ENCODE results near the gene RNPEPL1.

Gene RNPEPL1

GRCh38 chr2:240601061-240601830 lies 33.0 kb downstream of the RNPEPL1 start:
- no peak overlapping the region for H3K4me3 ChIP-seq (ENCODE audit: control insufficient read depth in 1 of 7, extremely low read depth in 1 of 7, insufficient read depth in 4 of 7, low read depth in 2 of 7, low read length in 6 of 7)
- POLR2A ChIA-PET, result no interaction called here
- no peaks in the 10 kb centered on the region for H3K27me3 ChIP-seq (replicated peaks in 2 of 5; ENCODE audit: control insufficient read depth in 4 of 5, insufficient read depth in 5 of 5, low read length in 4 of 5)
- CTCF ChIA-PET, result no interaction called here
- DNase-seq, result no peak
- peaks cover 4 to 37% (median 9%) of the 10 kb centered on the region in 4 experiments for H3K36me3 ChIP-seq (ENCODE audit: control insufficient read depth in 4 of 4, insufficient read depth in 4 of 4, low read length in 3 of 4)
- no peaks in the 10 kb centered on the region for H3K9me3 ChIP-seq (ENCODE audit: control extremely low read depth in 1 of 5, control insufficient read depth in 4 of 5, insufficient read depth in 2 of 5, low read depth in 1 of 5, low read length in 4 of 5)
- H3K27ac ChIP-seq (ENCODE audit: insufficient read depth in 1 of 2, low read depth in 1 of 2, low read length in 2 of 2, poor library complexity in 1 of 2, severe bottlenecking in 2 of 2), result no peak overlapping the region
- no peaks in the 10 kb centered on the region for H3K4me1 ChIP-seq (ENCODE audit: control extremely low read depth in 1 of 4, control insufficient read depth in 4 of 4, insufficient read depth in 4 of 4, low read length in 3 of 4)
- 91% methylated on average over 20 of the region's 20 CpGs for WGBS (ENCODE audit: insufficient coverage)

- Histone ChIP-seq H3K4me1 (ENCODE audit: control extremely low read depth in 1 of 4, control insufficient read depth in 4 of 4, insufficient read depth in 4 of 4, low read length in 3 of 4) (no peaks in the 10 kb centered on the region), H3K27ac (ENCODE audit: insufficient read depth in 1 of 2, low read depth in 1 of 2, low read length in 2 of 2, poor library complexity in 1 of 2, severe bottlenecking in 2 of 2) (no peak overlapping the region), H3K36me3 (ENCODE audit: control insufficient read depth in 4 of 4, insufficient read depth in 4 of 4, low read length in 3 of 4) (peaks cover 1 to 33% (median 8%) of the 10 kb centered on the region in 4 experiments), H3K9me3 (ENCODE audit: control extremely low read depth in 1 of 5, control insufficient read depth in 4 of 5, insufficient read depth in 2 of 5, low read depth in 1 of 5, low read length in 4 of 5) (no peaks in the 10 kb centered on the region), H3K27me3 (replicated peaks in 2 of 5; ENCODE audit: control insufficient read depth in 4 of 5, insufficient read depth in 5 of 5, low read length in 4 of 5) (no peaks in the 10 kb centered on the region), H3K4me3 (ENCODE audit: control insufficient read depth in 1 of 7, extremely low read depth in 1 of 7, insufficient read depth in 4 of 7, low read depth in 2 of 7, low read length in 6 of 7) (no peak overlapping the region)
- ChIA-PET POLR2A (no interaction called here), CTCF (no interaction called here)
- WGBS (ENCODE audit: insufficient coverage), result 97% methylated on average over 11 of the region's 11 CpGs
- no peak for DNase-seq
Measured at GRCh38 chr2:240601831-240602160, 33.5 kb downstream of the RNPEPL1 start.

GRCh38 chr2:240602266-240603050 lies 34.2 kb downstream of the RNPEPL1 start:
- no peak overlapping the region for H3K4me3 ChIP-seq (ENCODE audit: control insufficient read depth in 1 of 7, extremely low read depth in 1 of 7, insufficient read depth in 4 of 7, low read depth in 2 of 7, low read length in 6 of 7)
- DNase-seq, result no peak
- 92% methylated on average over 28 of the region's 32 CpGs for WGBS (ENCODE audit: insufficient coverage)
- CTCF ChIA-PET, result no interaction called here
- H3K36me3 ChIP-seq (ENCODE audit: control insufficient read depth in 4 of 4, insufficient read depth in 4 of 4, low read length in 3 of 4), result peaks cover 0 to 33% (median 8%) of the 10 kb centered on the region in 4 experiments
- no peaks in the 10 kb centered on the region for H3K4me1 ChIP-seq (ENCODE audit: control extremely low read depth in 1 of 4, control insufficient read depth in 4 of 4, insufficient read depth in 4 of 4, low read length in 3 of 4)
- no peaks in the 10 kb centered on the region for H3K27me3 ChIP-seq (replicated peaks in 2 of 5; ENCODE audit: control insufficient read depth in 4 of 5, insufficient read depth in 5 of 5, low read length in 4 of 5)
- H3K9me3 ChIP-seq (ENCODE audit: control extremely low read depth in 1 of 5, control insufficient read depth in 4 of 5, insufficient read depth in 2 of 5, low read depth in 1 of 5, low read length in 4 of 5), result no peaks in the 10 kb centered on the region
- POLR2A ChIA-PET, result no interaction called here
- no peak overlapping the region for H3K27ac ChIP-seq (ENCODE audit: insufficient read depth in 1 of 2, low read depth in 1 of 2, low read length in 2 of 2, poor library complexity in 1 of 2, severe bottlenecking in 2 of 2)

GRCh38 chr2:240603081-240603835 lies 35.0 kb downstream of the RNPEPL1 start:
- Histone ChIP-seq H3K4me3 (ENCODE audit: control insufficient read depth in 1 of 7, extremely low read depth in 1 of 7, insufficient read depth in 4 of 7, low read depth in 2 of 7, low read length in 6 of 7) (no peak overlapping the region), H3K9me3 (ENCODE audit: control extremely low read depth in 1 of 5, control insufficient read depth in 4 of 5, insufficient read depth in 2 of 5, low read depth in 1 of 5, low read length in 4 of 5) (no peaks in the 10 kb centered on the region), H3K27me3 (replicated peaks in 2 of 5; ENCODE audit: control insufficient read depth in 4 of 5, insufficient read depth in 5 of 5, low read length in 4 of 5) (no peaks in the 10 kb centered on the region), H3K4me1 (ENCODE audit: control extremely low read depth in 1 of 4, control insufficient read depth in 4 of 4, insufficient read depth in 4 of 4, low read length in 3 of 4) (no peaks in the 10 kb centered on the region), H3K36me3 (ENCODE audit: control insufficient read depth in 4 of 4, insufficient read depth in 4 of 4, low read length in 3 of 4) (peaks cover 0 to 27% (median 4%) of the 10 kb centered on the region in 4 experiments), H3K27ac (ENCODE audit: insufficient read depth in 1 of 2, low read depth in 1 of 2, low read length in 2 of 2, poor library complexity in 1 of 2, severe bottlenecking in 2 of 2) (no peak overlapping the region)
- 94% methylated on average over 20 of the region's 22 CpGs for WGBS (ENCODE audit: insufficient coverage)
- CTCF ChIA-PET, result interaction anchor here (0.7 to 1.1 kb wide), 2 partner anchors 9 to 15 kb away, joined by 3 read pairs; no protein-coding TSS in a partner anchor
- no peak for DNase-seq
- POLR2A ChIA-PET, result no interaction called here

- Histone ChIP-seq H3K27me3 (replicated peaks in 2 of 5; ENCODE audit: control insufficient read depth in 4 of 5, insufficient read depth in 5 of 5, low read length in 4 of 5) (no peaks in the 10 kb centered on the region), H3K9me3 (ENCODE audit: control extremely low read depth in 1 of 5, control insufficient read depth in 4 of 5, insufficient read depth in 2 of 5, low read depth in 1 of 5, low read length in 4 of 5) (no peaks in the 10 kb centered on the region), H3K4me3 (ENCODE audit: control insufficient read depth in 1 of 7, extremely low read depth in 1 of 7, insufficient read depth in 4 of 7, low read depth in 2 of 7, low read length in 6 of 7) (no peak overlapping the region), H3K36me3 (ENCODE audit: control insufficient read depth in 4 of 4, insufficient read depth in 4 of 4, low read length in 3 of 4) (peaks cover 0 to 21% (median 3%) of the 10 kb centered on the region in 4 experiments), H3K27ac (ENCODE audit: insufficient read depth in 1 of 2, low read depth in 1 of 2, low read length in 2 of 2, poor library complexity in 1 of 2, severe bottlenecking in 2 of 2) (no peak overlapping the region), H3K4me1 (ENCODE audit: control extremely low read depth in 1 of 4, control insufficient read depth in 4 of 4, insufficient read depth in 4 of 4, low read length in 3 of 4) (no peaks in the 10 kb centered on the region)
- no peak for DNase-seq
- CTCF ChIA-PET, result interaction anchor here (0.7 to 1.1 kb wide), 2 partner anchors 10 to 15 kb away, joined by 3 read pairs; no protein-coding TSS in a partner anchor
- 99% methylated on average over 9 of the region's 10 CpGs for WGBS (ENCODE audit: insufficient coverage)
- POLR2A ChIA-PET, result no interaction called here
Measured at GRCh38 chr2:240603846-240604245, 35.6 kb downstream of the RNPEPL1 start.

DNA sequence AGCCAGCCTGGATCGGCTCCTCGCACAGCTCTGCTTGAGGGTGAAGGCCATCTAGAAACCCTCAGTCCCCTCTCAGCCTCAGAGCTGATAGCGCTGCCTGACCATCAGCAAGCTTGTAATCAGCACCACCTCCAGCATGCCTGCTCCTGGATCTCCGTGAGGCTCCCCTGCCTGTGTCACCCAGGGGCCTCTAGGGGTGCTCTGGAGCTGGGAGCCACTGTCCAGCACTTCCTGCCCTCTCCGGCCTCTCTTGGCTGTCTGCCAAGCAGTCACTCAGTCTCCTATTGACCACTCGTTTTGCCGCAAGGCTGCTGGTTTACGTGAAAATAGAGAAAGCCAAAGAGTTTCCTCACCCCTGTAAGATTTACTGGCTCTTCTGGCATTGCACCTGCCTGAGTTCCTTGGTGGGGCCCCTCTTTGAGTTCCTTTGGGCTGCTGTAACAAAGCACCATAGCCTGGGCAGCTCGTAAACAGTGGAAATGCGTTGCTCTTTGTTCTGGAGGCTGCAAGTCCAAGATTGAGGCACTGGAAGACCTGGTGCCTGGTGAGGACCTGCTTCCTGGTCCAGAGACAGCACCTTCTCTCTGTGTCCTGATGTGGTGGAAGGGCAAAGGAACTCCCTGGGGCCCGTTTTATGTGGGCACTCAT lies 36.1 kb downstream of the RNPEPL1 start:
- H3K4me1 ChIP-seq (ENCODE audit: control extremely low read depth in 1 of 4, control insufficient read depth in 4 of 4, insufficient read depth in 4 of 4, low read length in 3 of 4), result no peaks in the 10 kb centered on the region
- H3K9me3 ChIP-seq (ENCODE audit: control extremely low read depth in 1 of 5, control insufficient read depth in 4 of 5, insufficient read depth in 2 of 5, low read depth in 1 of 5, low read length in 4 of 5), result no peaks in the 10 kb centered on the region
- 65% methylated on average over 9 of the region's 11 CpGs for WGBS (ENCODE audit: insufficient coverage)
- ChIA-PET POLR2A (no interaction called here), CTCF (interaction anchor here (1.1 kb wide), 1 partner anchor 10 kb away, joined by 3 read pairs; no protein-coding TSS in a partner anchor)
- no peaks in the 10 kb centered on the region for H3K27me3 ChIP-seq (replicated peaks in 2 of 5; ENCODE audit: control insufficient read depth in 4 of 5, insufficient read depth in 5 of 5, low read length in 4 of 5)
- no peak overlapping the region for H3K27ac ChIP-seq (ENCODE audit: insufficient read depth in 1 of 2, low read depth in 1 of 2, low read length in 2 of 2, poor library complexity in 1 of 2, severe bottlenecking in 2 of 2)
- peaks cover 0 to 16% (median 3%) of the 10 kb centered on the region in 4 experiments for H3K36me3 ChIP-seq (ENCODE audit: control insufficient read depth in 4 of 4, insufficient read depth in 4 of 4, low read length in 3 of 4)
- no peak for DNase-seq
- H3K4me3 ChIP-seq (ENCODE audit: control insufficient read depth in 1 of 7, extremely low read depth in 1 of 7, insufficient read depth in 4 of 7, low read depth in 2 of 7, low read length in 6 of 7), result no peak overlapping the region

All from common myeloid progenitor, CD34-positive (primary cell).